Measurements from ENCODE around the gene DENND5A.
"Not testable (repeated sequence)": the region's sequence is repeated elsewhere in the genome, so short reads cannot be mapped to it uniquely, and the experiment has no call there.

The DENND5A gene

GRCh38 chr11:9137293-9138132 is 127.6 kb downstream of the DENND5A start:
- peak; percentile 70 to 81 (median 76) for DNase-seq

- DNase-seq = peak in 1 of 3 donors; percentile 12
Measured at GRCh38 chr11:9136741-9137140, 128.4 kb downstream of the DENND5A start.

GRCh38 chr11:9133956-9134355 is 131.2 kb downstream of the DENND5A start:
- DNase-seq = peak; percentile 25 to 43 (median 33)

- peak; percentile 38 to 64 (median 60) for DNase-seq
Measured at GRCh38 chr11:9132203-9132878, 132.8 kb downstream of the DENND5A start.

- peak; percentile 54 to 74 (median 66) for DNase-seq
Measured at GRCh38 chr11:9130297-9130696, 134.9 kb downstream of the DENND5A start.

GRCh38 chr11:9126636-9127035 is 138.5 kb downstream of the DENND5A start:
- DNase-seq = peak in 2 of 3 donors; percentile 18 to 30

- DNase-seq = peak in 2 of 3 donors; percentile 18 to 25
Measured at GRCh38 chr11:9125185-9125886, 139.8 kb downstream of the DENND5A start.

- DNase-seq = no peak
Measured at GRCh38 chr11:9123595-9124304, 141.4 kb downstream of the DENND5A start.

- no peak for DNase-seq
Measured at GRCh38 chr11:9121469-9121796, 143.7 kb downstream of the DENND5A start.

- peak in 1 of 3 donors; percentile 4 for DNase-seq
Measured at GRCh38 chr11:9120664-9121468, 144.3 kb downstream of the DENND5A start.

GRCh38 chr11:9118277-9118676 is 146.9 kb downstream of the DENND5A start:
- peak in 1 of 3 donors; percentile 27 for DNase-seq

- no peak for DNase-seq
Measured at GRCh38 chr11:9112075-9112474, 153.1 kb downstream of the DENND5A start.

- DNase-seq = no peak
Measured at GRCh38 chr11:9109858-9110731, 155.1 kb downstream of the DENND5A start.

GRCh38 chr11:9104580-9104979 is 160.6 kb downstream of the DENND5A start:
- DNase-seq = no peak

- no peak for DNase-seq
Measured at GRCh38 chr11:9103542-9104276, 161.4 kb downstream of the DENND5A start.

GRCh38 chr11:9099617-9100016 is 165.5 kb downstream of the DENND5A start:
- DNase-seq = no peak

- DNase-seq = not testable (repeated sequence)
Measured at GRCh38 chr11:9098455-9098854, 166.7 kb downstream of the DENND5A start.

GRCh38 chr11:9097186-9097943 is 167.8 kb downstream of the DENND5A start:
- not testable (repeated sequence) for DNase-seq

GRCh38 chr11:9096427-9096826 is 168.7 kb downstream of the DENND5A start:
- no peak for DNase-seq
